M059J (cell line): Measurements from ENCODE around the gene PDE6C. TPM values are rescaled to one million over a fixed set of nuclear protein-coding genes. Genes with fewer than 3 reads are reported as not detected.

Experiments used
- DNase-seq: peaks from one replicate; pipeline ENCODE4 v3.0.0-alpha.2; 2012; ENCODE audit warnings: low read depth
- total RNA-seq: library from RNA; depleted of rRNA; stranded (reverse); fragments of >200 nt; shearing (Covaris generic); gene quantifications from 2 replicates; pipeline ENCODE4 v1.2.3, GENCODE V29; 2014; rRNA removed

The PDE6C gene
- total RNA-seq, result not detected in 2 replicates

GRCh38 chr10:93612311-93612710, at the start of gene PDE6C:
Gene PDE6C, plus strand, starts transcription at chr10:93612537. Its CDS starts 189 bp downstream, at chr10:93612726.
- DNase-seq, result no peak

- no peak for DNase-seq
Measured at GRCh38 chr10:93565446-93565845, 46.9 kb upstream of the PDE6C start.

- DNase-seq, result peak; percentile 20
Measured at GRCh38 chr10:93566435-93567276, 45.7 kb upstream of the PDE6C start, which contains the start of gene FFAR4. Gene FFAR4, plus strand, starts transcription at chr10:93566665. Its CDS starts 56 bp downstream, at chr10:93566721.

GRCh38 chr10:93567277-93568104, 44.8 kb upstream of the PDE6C start:
- DNase-seq, result no peak

- peak; percentile 36 for DNase-seq
Measured at GRCh38 chr10:93568105-93568390, 44.3 kb upstream of the PDE6C start.

GRCh38 chr10:93570383-93570782, 42.0 kb upstream of the PDE6C start:
- no peak for DNase-seq

GRCh38 chr10:93572606-93573005, 39.7 kb upstream of the PDE6C start:
- no peak for DNase-seq

- DNase-seq, result peak; percentile 29
Measured at GRCh38 chr10:93573051-93573909, 39.1 kb upstream of the PDE6C start.

GRCh38 chr10:93573924-93574323, 38.4 kb upstream of the PDE6C start:
- DNase-seq, result no peak

- no peak for DNase-seq
Measured at GRCh38 chr10:93576888-93577287, 35.4 kb upstream of the PDE6C start.

GRCh38 chr10:93577565-93577964, 34.8 kb upstream of the PDE6C start:
- DNase-seq, result no peak

GRCh38 chr10:93579089-93579488, 33.2 kb upstream of the PDE6C start:
- DNase-seq, result peak; percentile 78

- no peak for DNase-seq
Measured at GRCh38 chr10:93579985-93580711, 32.2 kb upstream of the PDE6C start.

GRCh38 chr10:93580828-93581227, 31.5 kb upstream of the PDE6C start:
- peak; percentile 59 for DNase-seq

GRCh38 chr10:93584445-93584844, 27.9 kb upstream of the PDE6C start:
- no peak for DNase-seq

GRCh38 chr10:93589648-93590562, 22.4 kb upstream of the PDE6C start:
- no peak for DNase-seq

GRCh38 chr10:93590638-93591037, 21.7 kb upstream of the PDE6C start:
- no peak for DNase-seq

- no peak for DNase-seq
Measured at GRCh38 chr10:93591065-93591808, 21.1 kb upstream of the PDE6C start.

- no peak for DNase-seq
Measured at GRCh38 chr10:93593254-93593653, 19.1 kb upstream of the PDE6C start.
